IPS-18c (cell line): ENCODE data around the gene TMEM245.
"Not testable (repeated sequence)": the region's sequence is repeated elsewhere in the genome, so short reads cannot be mapped to it uniquely, and the experiment has no call there.

Experiments
- H3K4me3 ChIP-seq: 2 replicates; pipeline ENCODE4 v1.7.0; 2013; ENCODE audit warnings: low read depth, mild to moderate bottlenecking, low read length, moderate library complexity; ENCODE audit not compliant: insufficient read depth
- H3K9me3 ChIP-seq: one replicate; pipeline ENCODE4 v1.6.1; 2013; ENCODE audit warnings: mild to moderate bottlenecking, low read length, moderate library complexity; ENCODE audit not compliant: control insufficient read depth, insufficient read depth

The TMEM245 gene

DNA sequence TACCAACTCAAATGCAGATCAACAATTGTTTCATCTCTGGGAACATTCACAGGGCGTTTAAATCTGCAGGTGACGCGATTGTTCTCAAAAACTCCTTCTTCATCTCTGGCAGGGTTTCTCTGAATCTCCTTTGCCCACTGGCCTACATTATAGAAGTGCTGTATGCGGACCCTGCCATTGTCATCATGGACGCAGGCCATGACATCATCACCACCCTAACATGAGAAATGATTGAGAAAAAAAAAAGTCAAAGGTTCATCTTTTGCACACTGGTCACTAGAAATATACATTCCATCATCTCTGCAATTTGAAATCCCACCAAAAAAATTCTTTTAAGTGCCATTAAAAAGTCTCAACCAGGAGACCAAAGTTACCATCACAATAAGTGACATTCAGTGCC, 21.6 kb upstream of the TMEM245 start:
- Histone ChIP-seq H3K9me3 (no peaks in the 10 kb centered on the region), H3K4me3 (no peak overlapping the region)

DNA sequence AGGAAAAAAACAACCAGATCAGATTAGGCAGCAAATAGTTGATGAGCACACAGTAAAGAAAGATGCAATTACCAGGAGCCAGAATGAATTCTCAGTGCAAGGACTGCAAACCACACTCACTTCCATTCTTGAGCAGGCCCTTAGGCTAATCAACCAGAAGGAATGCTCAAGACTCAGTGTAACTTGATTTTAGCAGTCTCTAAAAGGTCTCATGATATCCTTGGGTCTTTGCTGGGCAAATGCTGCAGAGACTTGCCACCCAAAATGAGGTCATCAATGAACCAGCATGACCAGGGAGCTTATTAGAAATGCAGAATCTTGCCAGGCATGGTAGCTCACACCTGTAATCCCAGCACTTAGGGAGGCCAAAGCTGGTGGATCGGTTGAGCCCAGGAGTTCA, 20.1 kb upstream of the TMEM245 start:
- H3K9me3 ChIP-seq: no peaks in the 10 kb centered on the region
- H3K4me3 ChIP-seq: no peak overlapping the region

- no peak overlapping the region for H3K4me3 ChIP-seq
- no peaks in the 10 kb centered on the region for H3K9me3 ChIP-seq
Observed at GRCh38 chr9:109138421-109138820, 18.7 kb upstream of the TMEM245 start.

GRCh38 chr9:109134167-109134578, 14.4 kb upstream of the TMEM245 start:
- H3K9me3 ChIP-seq: no peaks in the 10 kb centered on the region
- no peak overlapping the region for H3K4me3 ChIP-seq

DNA sequence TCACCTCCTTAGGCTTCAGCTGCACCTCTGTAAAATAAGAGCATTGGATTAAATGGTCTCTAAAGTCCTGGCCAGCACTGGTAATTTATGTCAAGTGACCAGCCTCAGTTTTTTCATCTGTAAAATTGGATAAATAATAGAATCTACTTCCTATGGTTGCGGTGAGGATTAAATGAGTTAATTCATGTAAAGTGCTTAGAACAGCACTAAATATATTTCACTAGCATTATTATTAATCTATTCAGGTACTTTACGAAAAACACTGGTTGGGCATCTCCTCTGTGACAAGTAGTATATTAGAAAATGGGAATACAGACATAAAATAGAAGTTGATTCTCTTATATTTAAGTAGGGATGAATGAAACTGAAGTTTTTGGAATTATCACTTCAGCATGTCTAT, 13.8 kb upstream of the TMEM245 start:
- Histone ChIP-seq H3K9me3 (no peaks in the 10 kb centered on the region), H3K4me3 (no peak overlapping the region)

GRCh38 chr9:109132567-109133021, 12.8 kb upstream of the TMEM245 start:
- no peaks in the 10 kb centered on the region for H3K9me3 ChIP-seq
- no peak overlapping the region for H3K4me3 ChIP-seq

- Histone ChIP-seq H3K4me3 (no peak overlapping the region), H3K9me3 (no peaks in the 10 kb centered on the region)
Observed at GRCh38 chr9:109129470-109130197, 9.9 kb upstream of the TMEM245 start.

DNA sequence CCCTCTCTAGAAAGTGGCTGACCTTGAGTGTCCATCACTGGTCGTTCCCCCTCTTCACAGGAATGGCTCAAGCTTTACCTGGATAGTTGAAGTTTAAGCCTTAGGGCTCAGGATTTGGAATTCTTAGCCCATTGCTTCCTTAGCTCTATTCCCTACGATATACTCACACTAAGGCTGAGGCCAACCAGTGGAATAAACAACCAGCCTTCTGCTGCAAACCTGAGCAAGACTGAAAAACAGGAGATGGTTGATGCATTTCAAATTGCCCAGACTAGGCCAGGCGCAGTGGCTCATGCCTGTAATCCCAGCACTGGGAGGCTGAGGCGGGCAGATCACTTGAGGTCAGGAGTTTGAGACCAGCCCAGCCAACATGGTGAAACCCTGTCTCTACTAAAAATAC, 6.9 kb upstream of the TMEM245 start:
- H3K9me3 ChIP-seq, H3K4me3 ChIP-seq: not testable (repeated sequence)

GRCh38 chr9:109124121-109124520, 4.4 kb upstream of the TMEM245 start:
- Histone ChIP-seq H3K9me3 (no peaks in the 10 kb centered on the region), H3K4me3 (no peak overlapping the region)

- no peak overlapping the region for H3K4me3 ChIP-seq
- no peaks in the 10 kb centered on the region for H3K9me3 ChIP-seq
Observed at GRCh38 chr9:109122726-109123621, 3.2 kb upstream of the TMEM245 start.

- Histone ChIP-seq H3K9me3 (no peaks in the 10 kb centered on the region), H3K4me3 (no peak overlapping the region)
Observed at GRCh38 chr9:109121232-109121796, 1.6 kb upstream of the TMEM245 start.

- H3K4me3 ChIP-seq: no peak overlapping the region
- no peaks in the 10 kb centered on the region for H3K9me3 ChIP-seq
Observed at GRCh38 chr9:109120204-109120789, 550 bp upstream of the TMEM245 start.

GRCh38 chr9:109118808-109119438, 824 bp downstream of the TMEM245 start:
- Histone ChIP-seq H3K4me3 (peak overlapping the region; percentile 91), H3K9me3 (no peaks in the 10 kb centered on the region)

DNA sequence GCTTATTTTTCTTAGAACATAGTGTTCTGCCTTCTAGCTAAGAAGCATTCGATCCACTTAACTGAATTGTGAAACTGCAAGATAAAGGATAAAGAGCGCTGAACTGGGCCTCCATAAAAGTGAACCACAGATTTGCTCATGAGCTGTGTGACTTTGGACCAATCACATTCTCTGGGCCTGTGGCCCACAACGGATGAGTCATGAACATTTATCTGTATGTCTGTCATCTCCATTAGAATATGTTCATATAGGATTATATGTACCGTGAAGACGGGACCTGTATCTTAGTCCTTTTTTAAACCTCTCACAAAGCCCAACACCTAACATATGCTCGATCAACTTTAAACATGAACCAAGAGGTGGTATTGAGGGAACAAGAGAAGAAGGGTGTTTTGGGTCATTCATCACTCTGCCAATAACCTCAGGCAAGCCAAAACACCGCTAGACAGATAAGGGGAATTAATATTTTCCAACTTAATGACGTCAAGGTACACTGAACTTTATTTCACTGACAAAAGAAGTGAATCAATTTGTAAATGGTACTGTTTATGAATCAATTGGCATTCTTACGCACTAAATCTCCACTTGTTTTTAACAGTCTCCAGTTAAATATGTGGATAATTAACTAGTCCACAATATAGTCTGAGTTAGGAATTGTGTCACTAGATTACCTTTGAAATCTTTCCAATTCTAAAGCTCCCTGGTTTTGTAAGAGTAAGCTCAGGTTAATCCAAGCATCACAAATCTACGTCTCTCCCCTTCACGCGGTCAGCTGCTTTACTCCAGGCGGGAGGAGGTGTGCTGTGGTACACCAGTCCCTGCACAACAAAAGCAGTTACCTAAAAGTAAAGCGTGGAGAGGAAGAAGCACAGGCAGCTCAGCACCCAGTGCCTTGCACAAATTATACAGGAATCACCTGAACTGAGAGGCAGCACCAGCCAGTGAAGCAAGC, 1.6 kb downstream of the TMEM245 start:
- H3K4me3 ChIP-seq: peak overlapping the region; percentile 91
- H3K9me3 ChIP-seq: no peaks in the 10 kb centered on the region

- no peaks in the 10 kb centered on the region for H3K9me3 ChIP-seq
- H3K4me3 ChIP-seq: no peak overlapping the region
Observed at GRCh38 chr9:109115931-109116526, 3.7 kb downstream of the TMEM245 start.

DNA sequence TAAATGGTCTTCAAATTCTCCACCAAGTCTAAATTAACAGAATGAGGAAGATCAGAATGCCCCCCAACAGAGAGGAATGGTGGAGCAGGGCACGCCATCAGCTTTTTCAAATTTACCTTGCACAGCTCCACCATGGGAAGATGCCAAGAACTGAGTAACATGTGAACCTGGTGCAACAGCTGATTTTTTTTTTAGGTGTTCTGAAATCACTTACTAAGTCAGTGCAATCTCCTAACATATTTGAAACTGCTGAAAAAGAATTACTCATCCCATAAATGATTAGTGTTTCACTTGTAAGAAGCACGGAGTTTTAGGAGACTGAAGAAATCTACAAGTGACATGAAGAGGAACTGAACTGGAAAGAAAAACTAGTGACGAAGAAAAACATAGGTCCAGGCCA, 5.1 kb downstream of the TMEM245 start:
- Histone ChIP-seq H3K4me3 (no peak overlapping the region), H3K9me3 (no peaks in the 10 kb centered on the region)
